Measurements from ENCODE around the gene NKX1-1. TPM values are rescaled to one million over a fixed set of nuclear protein-coding genes. Genes with fewer than 3 reads are reported as not detected.

The NKX1-1 gene
- polyA plus RNA-seq, 1 donor (not counting 4 experiments of a cell fraction or from before 2014, with no cell fraction given), result not detected

- TF ChIP-seq EZH2 (IDR thresholded peaks at IDR 0.05; ENCODE audit: low read length) (no peak), CTCF (optimal IDR thresholded peaks at IDR 0.05 in 1 of 3, IDR thresholded peaks at IDR 0.05 in 1 of 3, conservative IDR thresholded peaks at IDR 0.05 in 1 of 3; ENCODE audit: extremely low read depth in 1 of 3, insufficient read depth in 2 of 3, low read length in 3 of 3) (no peak)
- H3K9ac ChIP-seq (ENCODE audit: control insufficient read depth, extremely low read depth, insufficient read depth, low read length), result no peak overlapping the region
- dilution Hi-C loops (cut with MboI; ENCODE audit: extremely low pct_ligation_motif_present, low sequenced_read_pairs), result no loop called here
- no peak overlapping the region for H3K4me3 ChIP-seq (ENCODE audit: control insufficient read depth in 2 of 3, extremely low read depth in 1 of 3, insufficient read depth in 2 of 3, low read depth in 1 of 3, low read length in 3 of 3)
- H4K20me1 ChIP-seq (ENCODE audit: control insufficient read depth, extremely low read depth, insufficient read depth, low read length), result no peaks in the 10 kb centered on the region
- no peak overlapping the region for H3K4me2 ChIP-seq (ENCODE audit: control insufficient read depth, extremely low read depth, insufficient read depth, low read depth, low read length)
- FAIRE-seq, result no peak
- no peaks in the 10 kb centered on the region for H3K79me2 ChIP-seq (ENCODE audit: control insufficient read depth, insufficient read depth, low read length)
- H3K27ac ChIP-seq (ENCODE audit: control insufficient read depth, insufficient read depth, low read length), result no peak overlapping the region
- DNase-seq (ENCODE audit: low read depth, low spot score), result no peak
- H3K36me3 ChIP-seq (ENCODE audit: control insufficient read depth in 2 of 2, extremely low read depth in 1 of 2, insufficient read depth in 2 of 2, low read length in 2 of 2), result peaks cover 10 to 13% of the 10 kb centered on the region in 2 experiments
- no peaks in the 10 kb centered on the region for H3K9me1 ChIP-seq (ENCODE audit: control insufficient read depth, extremely low read depth, insufficient read depth, low read length)
- no peaks in the 10 kb centered on the region for H3K27me3 ChIP-seq (ENCODE audit: control insufficient read depth, extremely low read depth, insufficient read depth, low read length)
- H3K4me1 ChIP-seq (ENCODE audit: control insufficient read depth, extremely low read depth, insufficient read depth, low read length), result peaks cover 7% of the 10 kb centered on the region
- H3K9me3 ChIP-seq (ENCODE audit: control insufficient read depth, low read depth, low read length), result no peaks in the 10 kb centered on the region
- H2AFZ ChIP-seq (ENCODE audit: control insufficient read depth, low read length), result no peak overlapping the region
These were observed 37.7 kb downstream of the NKX1-1 start for GRCh38 chr4:1368421-1369090.

GRCh38 chr4:1367936-1368289, 38.3 kb downstream of the NKX1-1 start:
- Histone ChIP-seq H2AFZ (ENCODE audit: control insufficient read depth, low read length) (no peak overlapping the region), H3K4me1 (ENCODE audit: control insufficient read depth, extremely low read depth, insufficient read depth, low read length) (peaks cover 7% of the 10 kb centered on the region), H3K79me2 (ENCODE audit: control insufficient read depth, insufficient read depth, low read length) (no peaks in the 10 kb centered on the region), H3K9me3 (ENCODE audit: control insufficient read depth, low read depth, low read length) (no peaks in the 10 kb centered on the region), H3K27me3 (ENCODE audit: control insufficient read depth, extremely low read depth, insufficient read depth, low read length) (no peaks in the 10 kb centered on the region), H3K27ac (ENCODE audit: control insufficient read depth, insufficient read depth, low read length) (no peak overlapping the region), H3K9ac (ENCODE audit: control insufficient read depth, extremely low read depth, insufficient read depth, low read length) (no peak overlapping the region), H4K20me1 (ENCODE audit: control insufficient read depth, extremely low read depth, insufficient read depth, low read length) (no peaks in the 10 kb centered on the region), H3K4me3 (ENCODE audit: control insufficient read depth in 2 of 3, extremely low read depth in 1 of 3, insufficient read depth in 2 of 3, low read depth in 1 of 3, low read length in 3 of 3) (no peak overlapping the region), H3K36me3 (ENCODE audit: control insufficient read depth in 2 of 2, extremely low read depth in 1 of 2, insufficient read depth in 2 of 2, low read length in 2 of 2) (peaks cover 8 to 13% of the 10 kb centered on the region in 2 experiments), H3K4me2 (ENCODE audit: control insufficient read depth, extremely low read depth, insufficient read depth, low read depth, low read length) (no peak overlapping the region), H3K9me1 (ENCODE audit: control insufficient read depth, extremely low read depth, insufficient read depth, low read length) (no peaks in the 10 kb centered on the region)
- FAIRE-seq (no peak), DNase-seq (ENCODE audit: low read depth, low spot score) (no peak)
- dilution Hi-C loops (cut with MboI; ENCODE audit: extremely low pct_ligation_motif_present, low sequenced_read_pairs), result no loop called here
- TF ChIP-seq EZH2 (IDR thresholded peaks at IDR 0.05; ENCODE audit: low read length) (no peak), CTCF (optimal IDR thresholded peaks at IDR 0.05 in 1 of 3, IDR thresholded peaks at IDR 0.05 in 1 of 3, conservative IDR thresholded peaks at IDR 0.05 in 1 of 3; ENCODE audit: extremely low read depth in 1 of 3, insufficient read depth in 2 of 3, low read length in 3 of 3) (no peak)
